NCI-H1105 treated with DMSO at 0.1 percent for 48 hours (cell line): ENCODE data around the gene PKIB.
"Not testable (repeated sequence)": the region's sequence is repeated elsewhere in the genome, so short reads cannot be mapped to it uniquely, and the experiment has no call there.

ENCODE experiments used
- DNase-seq: peaks from one replicate; lab custom pipeline; 2025; lab: John Stamatoyannopoulos, UW

The PKIB gene

GRCh38 chr6:122712093-122712447 lies 101.9 kb downstream of the PKIB start:
- no peak for DNase-seq

GRCh38 chr6:122712448-122713137 lies 102.4 kb downstream of the PKIB start:
- DNase-seq = no peak

- no peak for DNase-seq
Measured at GRCh38 chr6:122713138-122713537, 102.9 kb downstream of the PKIB start.

GRCh38 chr6:122714059-122714458 lies 103.9 kb downstream of the PKIB start:
- DNase-seq = no peak

GRCh38 chr6:122715725-122716124 lies 105.5 kb downstream of the PKIB start:
- DNase-seq = no peak

- DNase-seq = no peak
Measured at GRCh38 chr6:122717350-122717749, 107.1 kb downstream of the PKIB start.

- DNase-seq = no peak
Measured at GRCh38 chr6:122718616-122719015, 108.4 kb downstream of the PKIB start.

GRCh38 chr6:122719176-122719575 lies 109.0 kb downstream of the PKIB start:
- DNase-seq = no peak

GRCh38 chr6:122722746-122723145 lies 112.5 kb downstream of the PKIB start:
- DNase-seq = no peak

GRCh38 chr6:122726649-122727048 lies 116.4 kb downstream of the PKIB start:
- DNase-seq = peak; percentile 33

- DNase-seq = no peak
Measured at GRCh38 chr6:122727244-122727643, 117.0 kb downstream of the PKIB start.

- DNase-seq = no peak
Measured at GRCh38 chr6:122730334-122730733, 120.1 kb downstream of the PKIB start.

- DNase-seq = peak; percentile 68
Measured at GRCh38 chr6:122730775-122731386, 120.7 kb downstream of the PKIB start.

GRCh38 chr6:122733259-122733658 lies 123.1 kb downstream of the PKIB start:
- no peak for DNase-seq

GRCh38 chr6:122734529-122735395 lies 124.6 kb downstream of the PKIB start:
- no peak for DNase-seq

GRCh38 chr6:122735582-122735981 lies 125.4 kb downstream of the PKIB start:
- DNase-seq = peak; percentile 83

GRCh38 chr6:122736163-122736562 lies 126.0 kb downstream of the PKIB start:
- peak; percentile 60 for DNase-seq

- no peak for DNase-seq
Measured at GRCh38 chr6:122736616-122737015, 126.4 kb downstream of the PKIB start.

- no peak for DNase-seq
Measured at GRCh38 chr6:122740091-122740490, 129.9 kb downstream of the PKIB start.

GRCh38 chr6:122740936-122741335 lies 130.7 kb downstream of the PKIB start:
- no peak for DNase-seq

- not testable (repeated sequence) for DNase-seq
Measured at GRCh38 chr6:122744247-122744646, 134.0 kb downstream of the PKIB start.

GRCh38 chr6:122744856-122745255 lies 134.7 kb downstream of the PKIB start:
- peak; percentile 88 for DNase-seq

- no peak for DNase-seq
Measured at GRCh38 chr6:122746688-122747087, 136.5 kb downstream of the PKIB start.
